GM21526 (cell line): ENCODE measurements around the gene AGBL4.

Experiments used
- ATAC-seq: cut with Tn5 transposase; IDR thresholded peaks from one replicate; pipeline ENCODE4 v1.9.1; 2021; ENCODE audit warnings: moderate library complexity; ENCODE audit not compliant: unreplicated experiment, low FRiP score

AGBL4 gene

DNA sequence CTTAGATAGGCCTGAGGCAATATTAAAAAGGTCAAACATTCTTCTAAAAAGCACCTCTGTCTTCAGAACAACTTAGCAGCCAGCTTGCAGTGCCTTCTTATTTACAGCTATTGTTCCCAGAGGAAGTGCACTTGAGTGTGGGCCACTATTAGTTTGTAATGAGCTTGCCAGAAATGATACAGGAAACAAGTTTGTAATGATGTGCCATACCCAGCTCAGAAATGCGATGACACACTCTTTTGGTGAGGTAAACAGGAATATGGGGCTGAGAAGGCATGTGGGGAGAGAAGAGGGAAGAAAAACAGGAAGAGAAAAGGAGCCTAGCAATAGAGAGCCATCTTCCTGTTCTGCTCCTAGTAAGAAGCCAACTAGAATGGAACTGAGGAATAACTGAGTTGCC is 295.4 kb downstream of the AGBL4 start:
- ATAC-seq: no peak

DNA sequence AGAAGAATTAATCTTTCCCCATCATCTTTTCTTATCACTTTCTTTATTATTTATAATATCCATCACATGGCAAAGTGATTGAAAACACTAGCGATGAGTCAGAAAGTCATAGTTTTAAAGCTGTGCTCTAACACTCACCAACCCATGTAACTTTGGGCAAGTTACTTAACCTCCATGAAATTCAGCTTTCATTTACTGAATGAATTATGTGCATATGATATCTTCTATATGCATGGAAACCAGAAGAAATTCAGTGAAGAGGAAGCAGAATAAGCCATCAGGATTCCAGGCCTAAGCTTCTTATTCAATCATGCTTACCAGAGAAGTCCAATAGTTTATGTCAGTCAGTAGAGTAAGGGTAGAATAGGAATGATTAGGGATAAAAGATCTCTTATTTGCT is 300.1 kb downstream of the AGBL4 start:
- ATAC-seq: no peak

DNA sequence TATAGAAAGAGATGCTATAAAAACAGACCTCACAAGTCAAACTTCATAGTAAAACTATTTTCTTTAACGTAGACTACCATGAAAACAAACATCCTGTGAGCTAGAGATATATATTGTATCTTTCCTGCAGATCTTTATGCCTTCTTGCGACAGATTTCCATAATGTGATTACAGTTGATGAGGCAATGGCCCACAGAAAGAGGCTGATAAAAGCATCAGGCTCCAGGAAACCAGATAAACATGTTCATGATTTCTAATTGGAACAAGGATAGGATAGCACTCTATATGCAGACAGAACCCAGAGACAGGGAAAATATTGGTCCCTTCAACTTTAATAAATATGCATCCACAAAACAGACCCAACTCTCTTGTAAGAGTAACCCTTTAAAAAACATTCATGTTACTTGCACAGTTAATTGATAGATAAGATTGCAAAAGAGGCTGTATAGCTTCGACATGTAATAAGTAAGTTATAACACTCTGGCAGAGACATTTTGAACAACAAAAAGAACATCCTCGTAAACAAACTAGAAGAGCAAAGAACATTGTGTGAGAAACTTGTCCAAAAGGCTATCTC is 329.4 kb downstream of the AGBL4 start:
- ATAC-seq: no peak

DNA sequence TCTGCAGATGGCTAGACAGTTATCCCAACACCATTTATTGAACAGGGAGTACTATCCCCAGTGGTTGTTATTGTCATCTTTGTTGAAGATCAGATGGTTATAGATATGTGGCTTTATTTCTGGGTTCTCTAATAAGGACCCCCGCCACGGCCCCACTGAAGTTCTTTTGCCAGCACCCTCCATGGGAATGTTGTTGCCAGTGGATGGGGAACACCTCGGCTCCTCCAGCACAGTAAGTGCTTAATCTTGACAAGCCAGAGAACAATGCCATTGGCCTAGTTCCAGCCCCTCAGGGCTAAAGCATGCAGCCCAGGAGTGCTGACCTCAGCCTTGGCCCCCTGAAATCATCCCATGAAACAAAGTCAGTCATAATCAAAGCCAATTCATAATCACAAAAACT is 337.6 kb downstream of the AGBL4 start:
- ATAC-seq: no peak

DNA sequence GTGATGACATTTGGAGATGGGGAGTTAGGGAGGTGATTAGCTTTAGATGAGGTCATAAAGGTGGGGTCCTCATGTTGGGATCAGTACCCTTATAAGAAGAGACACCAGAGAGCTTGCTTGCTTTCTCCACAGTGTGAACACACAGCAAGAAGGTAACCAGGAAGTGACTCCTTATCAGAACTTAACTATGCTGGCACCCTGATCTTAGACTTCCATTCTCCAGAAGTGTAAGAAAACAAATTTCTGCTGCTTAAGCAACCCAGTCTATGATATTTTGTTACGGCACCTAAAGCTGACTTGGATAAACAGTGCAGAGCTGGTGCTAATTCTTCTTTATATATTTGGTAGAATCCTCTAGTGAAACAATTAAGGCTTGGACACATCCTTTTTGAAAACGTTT is 346.0 kb downstream of the AGBL4 start:
- ATAC-seq: no peak

DNA sequence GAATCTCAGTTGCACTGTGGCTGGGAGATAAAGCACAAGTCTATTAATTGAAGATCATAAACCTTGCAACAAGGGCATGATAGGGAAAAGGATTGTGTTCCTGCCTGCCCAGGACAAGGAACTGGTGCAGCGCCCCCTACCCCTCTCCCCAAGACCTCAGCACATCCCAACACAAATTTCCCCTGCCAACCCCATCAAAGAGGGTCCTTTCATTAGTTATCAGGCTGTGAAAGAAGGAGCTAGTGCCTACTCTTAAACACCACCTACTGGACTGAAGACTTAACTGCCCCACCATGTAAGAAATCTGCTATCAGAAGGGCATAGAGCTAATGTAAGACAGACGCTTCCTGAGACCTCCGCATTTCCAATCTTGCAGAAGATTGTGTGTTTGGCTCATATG is 372.6 kb downstream of the AGBL4 start:
- ATAC-seq: no peak

DNA sequence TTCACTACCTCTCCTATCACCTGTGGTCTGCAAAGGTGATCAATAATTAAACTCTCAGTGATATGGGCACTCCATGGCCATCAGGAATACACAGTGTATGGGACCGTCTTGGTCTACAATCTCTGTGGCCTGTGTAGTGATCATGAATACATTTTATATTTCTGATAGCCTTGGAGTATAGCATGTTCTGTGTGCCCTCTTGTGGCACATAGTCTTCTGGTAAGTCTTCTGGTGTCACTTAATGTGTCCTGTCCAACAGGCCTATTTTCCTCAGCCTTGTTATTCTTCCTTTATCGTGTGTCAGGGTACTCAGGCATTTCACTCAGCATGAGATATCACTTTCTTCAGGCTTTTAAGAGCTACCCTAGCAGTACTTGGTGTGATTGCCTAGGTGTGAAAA is 393.6 kb downstream of the AGBL4 start:
- ATAC-seq: no peak

DNA sequence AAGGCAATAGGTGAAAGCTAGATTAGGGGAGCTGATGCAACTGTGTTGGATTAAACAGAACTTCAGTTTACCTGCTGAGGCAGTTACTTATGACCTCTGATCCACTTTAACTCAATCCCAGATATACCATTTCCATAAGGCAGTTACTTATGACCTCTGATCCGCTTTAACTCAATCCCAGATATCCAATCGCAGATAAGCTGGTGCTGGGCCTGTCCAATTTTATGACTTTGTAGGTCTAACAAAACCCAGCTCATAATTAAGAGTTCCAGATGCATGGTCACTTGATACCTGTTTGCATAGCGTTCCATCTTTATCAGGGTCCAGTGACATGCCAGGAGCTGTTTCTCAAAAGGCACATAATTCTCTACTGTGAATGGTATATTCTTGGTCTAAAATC is 396.0 kb downstream of the AGBL4 start:
- ATAC-seq: no peak

DNA sequence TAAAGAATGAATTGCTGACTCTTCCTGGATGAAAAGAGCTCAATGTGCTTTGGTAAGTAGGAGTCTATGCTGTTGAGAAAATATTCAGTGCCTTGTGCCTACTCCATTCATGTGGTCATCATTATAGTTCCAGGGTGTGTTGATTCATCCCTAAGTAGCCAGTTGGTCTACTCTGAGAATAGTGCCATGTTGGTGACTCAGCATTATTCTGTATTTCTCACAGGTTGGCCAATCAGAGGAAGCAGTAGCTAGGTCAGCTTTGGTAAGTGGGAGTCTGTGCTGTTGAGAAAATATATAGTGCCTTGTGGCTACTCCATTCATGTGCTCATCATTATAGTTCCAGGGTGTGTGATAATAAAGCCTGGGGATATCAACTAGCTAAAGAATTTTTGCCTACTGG is 397.3 kb downstream of the AGBL4 start:
- ATAC-seq: no peak

DNA sequence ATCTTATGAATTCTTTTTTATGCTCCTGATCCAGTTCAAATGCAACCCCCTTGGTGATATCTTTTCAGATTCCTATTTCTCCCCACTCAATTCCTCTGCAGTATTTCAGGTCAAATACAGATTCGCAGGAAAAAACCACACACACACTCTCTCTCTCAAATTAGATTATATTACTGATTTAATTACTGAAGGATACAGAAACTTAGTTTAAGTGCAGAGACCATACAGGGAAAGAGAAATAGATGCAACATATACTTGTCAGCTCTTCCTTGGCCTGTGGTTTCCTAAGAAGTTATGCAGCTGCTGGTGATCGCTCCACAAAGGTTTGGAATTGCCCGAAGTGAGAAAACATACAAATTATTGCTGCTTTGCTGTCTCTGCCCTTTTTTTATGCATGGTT is 400.9 kb downstream of the AGBL4 start:
- ATAC-seq: no peak

DNA sequence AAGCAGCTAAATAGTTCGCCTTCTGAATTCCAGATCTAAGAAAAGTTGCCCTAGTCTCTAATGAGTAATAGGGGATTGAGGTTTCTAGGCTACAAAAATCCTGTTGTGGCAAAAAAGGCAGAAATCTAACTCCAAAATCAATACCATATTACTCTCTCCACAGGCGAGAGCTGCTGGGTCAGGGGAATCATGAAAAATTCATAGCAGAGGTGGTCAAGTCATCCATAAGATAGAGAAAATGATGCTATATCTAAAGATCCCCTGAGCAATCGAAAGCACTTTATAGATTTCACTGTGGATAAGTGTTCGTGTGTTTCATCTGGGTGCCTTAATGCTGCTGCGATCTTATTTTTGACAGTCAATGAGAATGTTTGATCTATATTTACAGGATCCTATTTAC is 417.7 kb downstream of the AGBL4 start:
- no peak for ATAC-seq

DNA sequence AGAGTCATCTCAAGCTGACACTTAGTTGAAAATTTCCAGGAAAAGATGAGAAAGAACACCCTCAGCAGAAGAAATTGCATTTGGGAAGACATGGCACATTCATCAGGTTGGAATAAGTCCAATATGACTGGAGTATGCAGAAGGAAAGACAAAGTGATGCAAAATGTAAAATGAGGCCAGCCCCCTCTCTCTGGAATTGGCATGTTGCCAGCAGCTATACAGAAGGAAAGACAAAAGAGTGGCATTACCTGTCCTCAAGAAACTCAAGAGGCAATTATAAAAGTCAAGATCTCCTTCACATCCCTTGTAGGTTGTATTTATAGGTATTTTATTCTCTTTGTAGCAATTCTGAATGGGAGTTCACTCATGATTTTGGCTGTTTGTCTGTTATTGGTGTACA is 426.3 kb downstream of the AGBL4 start:
- ATAC-seq: no peak

DNA sequence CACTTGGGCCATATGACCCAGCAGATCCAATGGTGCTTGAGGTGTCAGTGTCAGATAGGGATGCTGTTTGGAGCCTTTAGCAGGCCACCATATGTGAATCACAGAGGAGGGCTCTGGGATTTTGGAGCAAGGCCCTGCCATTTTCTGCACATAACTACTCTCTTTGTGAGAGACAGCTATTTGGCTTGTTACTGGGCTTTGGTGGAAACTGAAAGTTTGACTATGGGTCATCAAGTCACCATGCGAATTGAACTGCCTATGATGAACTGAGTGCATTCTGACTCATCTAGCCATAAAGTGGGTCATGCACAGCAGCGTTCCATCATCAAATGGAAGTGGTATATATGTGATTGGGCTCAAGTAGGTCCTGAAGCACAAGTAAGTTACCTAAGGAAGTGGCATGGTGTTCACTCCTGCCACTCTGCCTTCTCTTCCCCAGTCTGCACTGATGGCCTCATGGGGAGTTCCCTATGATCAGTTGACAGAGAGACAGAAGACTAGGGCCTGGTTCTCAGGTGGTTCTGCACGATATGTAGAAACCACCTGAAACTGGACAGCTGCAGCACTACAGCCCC is 447.3 kb downstream of the AGBL4 start:
- ATAC-seq: no peak

DNA sequence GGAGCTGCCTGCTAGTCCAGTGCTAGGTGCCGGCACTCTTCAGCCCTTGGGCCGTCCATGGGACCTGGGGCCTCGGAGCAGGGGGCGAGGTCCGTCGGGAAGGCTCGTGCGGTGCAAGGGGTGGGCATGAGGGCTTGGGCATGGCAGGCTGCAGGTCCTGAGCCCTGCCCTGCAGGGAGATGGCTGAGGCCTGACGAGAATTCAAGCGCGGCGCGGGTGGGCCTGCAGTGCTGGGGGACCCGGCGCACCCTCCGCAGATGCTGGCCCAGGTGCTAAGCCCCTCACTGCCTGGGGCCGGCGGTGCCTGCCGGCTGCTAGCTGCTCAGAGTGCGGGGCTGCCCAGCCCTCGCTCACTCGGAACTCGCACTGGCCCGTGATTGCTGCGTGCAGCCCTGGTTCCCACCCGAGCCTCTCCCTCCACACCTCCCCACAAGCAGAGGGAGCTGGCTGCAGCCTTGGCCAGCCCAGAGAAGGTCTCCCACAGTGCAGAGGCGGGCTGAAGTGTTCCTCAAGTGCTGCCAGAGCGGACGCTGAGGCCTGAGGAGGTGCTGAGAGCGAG is 467.0 kb downstream of the AGBL4 start:
- ATAC-seq: no peak

DNA sequence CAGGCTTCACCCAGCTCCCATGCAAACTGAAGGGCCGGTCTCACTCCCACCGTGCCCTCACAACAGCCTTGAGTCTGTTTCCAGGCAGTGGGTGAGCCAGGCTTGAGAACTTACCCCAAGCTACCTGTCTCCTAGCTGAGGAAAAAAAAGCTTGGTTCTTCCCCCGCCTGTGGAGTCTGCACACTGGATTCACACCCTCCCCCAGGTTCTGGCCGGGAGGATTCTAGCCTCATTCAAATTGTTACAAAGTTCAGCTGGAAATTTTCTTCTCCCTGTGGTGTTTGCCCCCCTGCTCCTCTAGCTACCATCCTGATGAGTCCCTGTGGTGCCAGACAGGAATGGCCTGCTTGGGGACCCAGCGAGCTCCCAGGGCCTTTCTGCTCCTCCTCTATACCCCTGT is 471.7 kb downstream of the AGBL4 start:
- no peak for ATAC-seq

DNA sequence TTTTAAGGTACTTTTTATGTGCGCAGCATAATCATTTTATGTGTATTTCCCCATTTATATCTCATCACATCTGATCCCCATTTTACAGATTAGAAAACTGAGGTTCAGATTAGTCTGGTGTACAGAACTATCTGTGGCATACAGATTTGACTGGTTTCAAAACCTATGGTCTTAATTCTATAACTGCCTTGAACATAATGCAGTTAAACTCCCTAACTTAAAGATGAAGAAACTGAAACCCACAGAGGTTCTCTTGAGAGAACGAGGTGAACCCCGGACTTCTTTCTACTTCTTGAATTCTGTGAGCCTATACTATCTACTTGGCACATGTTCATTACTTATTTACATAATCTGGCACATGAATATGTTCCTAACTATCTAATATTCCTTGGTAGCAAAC is 479.1 kb downstream of the AGBL4 start:
- ATAC-seq: no peak

DNA sequence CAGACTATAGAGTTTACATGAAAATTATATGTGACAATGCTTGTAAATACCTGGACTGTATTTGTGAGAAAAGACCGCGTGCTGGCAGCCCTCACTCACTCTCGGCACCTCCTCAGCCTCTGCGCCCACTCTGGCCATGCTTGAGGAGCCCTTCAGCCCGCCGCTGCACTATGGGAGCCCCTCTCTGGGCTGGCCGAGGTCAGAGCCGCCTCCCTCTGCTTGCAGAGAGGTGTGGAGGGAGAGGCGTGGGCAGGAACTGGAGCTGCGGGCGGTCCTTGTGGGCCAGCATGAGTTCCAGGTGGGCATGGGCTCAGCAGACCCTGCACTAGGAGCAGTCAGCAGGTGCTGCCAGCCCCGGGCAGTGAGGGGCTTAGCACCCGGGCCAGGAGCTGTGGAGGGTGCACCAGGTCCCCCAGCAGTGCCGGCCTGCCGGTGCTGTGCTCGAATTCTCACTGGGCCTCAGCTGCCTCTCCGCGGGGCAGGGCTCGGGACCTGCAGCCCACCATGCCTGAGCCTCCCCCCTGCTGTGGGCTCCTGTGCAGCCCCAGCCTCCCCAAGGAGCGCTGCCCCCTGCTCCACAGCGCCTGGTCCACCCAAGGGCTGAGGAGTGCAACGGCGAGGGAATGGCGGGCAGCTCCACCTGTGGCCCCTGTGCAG is 482.5 kb downstream of the AGBL4 start:
- no peak for ATAC-seq

DNA sequence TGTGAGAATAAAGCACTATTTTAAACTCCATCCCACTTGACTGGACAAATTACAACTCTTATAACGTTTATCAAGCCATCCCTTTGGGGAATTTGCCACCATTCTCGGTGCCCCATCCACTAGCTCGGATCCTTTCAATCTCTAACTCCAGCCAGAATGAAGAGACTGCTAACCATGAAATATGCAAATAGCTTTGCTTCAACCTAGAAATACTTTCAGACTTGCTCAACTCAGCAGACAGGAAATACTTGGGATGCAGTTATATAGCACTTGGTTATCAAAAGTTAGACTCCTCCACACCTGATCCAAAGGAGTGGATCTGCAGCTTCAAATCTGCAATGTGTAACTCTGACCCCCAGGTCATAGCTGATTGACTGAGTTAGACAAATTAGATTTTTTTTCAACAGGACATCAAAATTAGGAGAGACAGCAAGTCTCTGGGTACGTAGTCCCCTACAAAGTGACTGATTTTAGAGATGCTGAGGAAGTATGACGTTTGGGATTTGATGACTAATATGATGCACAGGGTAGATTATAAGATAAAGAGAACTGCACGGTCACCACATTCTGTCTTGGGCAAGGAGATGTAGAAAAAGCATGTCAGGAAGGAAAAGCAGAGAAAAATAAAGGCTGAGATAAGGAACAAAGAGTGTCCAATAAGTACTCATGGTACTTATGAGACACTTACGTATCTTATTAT is 496.0 kb downstream of the AGBL4 start:
- no peak for ATAC-seq

DNA sequence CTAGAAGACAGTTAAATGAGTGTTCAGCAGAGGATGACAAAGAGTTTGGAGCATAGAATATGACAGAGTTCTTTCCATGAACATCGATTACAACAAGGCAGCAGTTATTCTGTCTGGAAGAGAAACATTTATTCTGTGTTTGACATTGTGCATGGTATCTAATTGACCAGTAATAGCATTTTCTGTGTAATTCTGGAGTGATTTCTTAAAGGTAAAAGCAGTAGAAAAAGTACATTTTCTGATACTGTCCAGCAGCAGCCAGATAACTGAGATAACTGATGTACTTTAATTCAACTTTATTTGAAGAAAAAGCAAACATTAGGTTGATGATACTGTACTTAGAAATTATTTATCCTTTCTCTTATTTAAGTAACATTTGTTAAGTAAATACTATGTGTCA is 497.1 kb downstream of the AGBL4 start:
- no peak for ATAC-seq

DNA sequence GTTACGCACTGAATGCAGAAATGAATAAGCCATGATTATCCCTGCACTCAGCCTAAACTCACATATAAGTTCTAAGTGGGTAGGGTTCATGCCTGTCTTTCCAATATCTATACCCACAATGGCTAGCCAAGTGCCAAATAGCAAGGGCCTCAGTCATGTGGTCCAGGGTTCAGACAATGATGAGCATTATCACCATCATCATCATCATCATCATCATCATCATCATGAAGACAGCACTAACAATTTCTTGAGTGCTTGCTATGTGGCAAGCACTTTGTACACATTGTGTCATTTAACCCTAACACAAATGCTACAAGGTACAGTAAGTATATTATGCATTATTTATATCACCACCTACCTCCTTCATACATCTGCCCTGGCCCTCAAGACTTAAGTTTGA is 500.0 kb downstream of the AGBL4 start:
- ATAC-seq: no peak

DNA sequence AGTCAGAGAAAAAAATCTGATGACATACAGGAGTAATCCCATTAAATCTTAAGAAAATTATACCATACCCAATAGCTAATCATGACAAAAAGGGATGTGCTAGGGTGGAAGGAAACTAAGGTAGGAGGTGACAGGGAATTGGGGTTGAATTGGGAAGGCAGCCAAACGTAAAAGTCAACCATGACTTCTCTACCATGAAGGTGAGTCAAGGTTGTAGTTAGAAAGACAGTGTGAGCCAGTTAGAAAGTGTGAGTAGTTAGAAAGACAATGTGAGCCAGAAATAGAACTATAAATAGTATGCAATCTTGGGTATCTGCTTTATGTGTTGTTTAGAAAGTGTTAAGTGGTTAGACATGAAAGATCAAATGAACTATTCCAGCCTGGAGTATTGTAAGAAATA is 556.8 kb downstream of the AGBL4 start:
- no peak for ATAC-seq
